ENCODE data around the gene GTF2F2.

- TF ChIP-seq CTCF (conservative IDR thresholded peaks at IDR 0.05; ENCODE audit: low read depth in 2 of 2) (no peak), ETS1 (IDR thresholded peaks at IDR 0.05) (no peak)
These were observed 119.8 kb downstream of the GTF2F2 start for GRCh38 chr13:45240143-45240542.

All from GM23338 (cell line).